AG04450 (cell line): Measurements from ENCODE around the gene CNP. TPM values are rescaled to one million over a fixed set of nuclear protein-coding genes. Genes with fewer than 3 reads are reported as not detected.

Experiments used
- CTCF ChIA-PET: fragments of 300-600, 350-600 bp; formaldehyde crosslinking; extraction: SDS; loops from one replicate; lab custom pipeline; 2022; ENCODE audit warnings: antibody characterized with exemption, inconsistent platforms; lab: Charles Lee
- POLR2A ChIA-PET: fragments of 350-600 bp; formaldehyde crosslinking; extraction: SDS; loops from one replicate; lab custom pipeline; 2021; ENCODE audit warnings: antibody characterized with exemption, inconsistent platforms; lab: Yijun Ruan, JAX
- DNase-seq: peaks from one replicate; pipeline ENCODE4 v3.0.0-alpha.2; 2011; ENCODE audit warnings: low read depth, low spot score
- H3K27ac ChIP-seq: one replicate; pipeline ENCODE4 v1.5.1; 2012; ENCODE audit warnings: low read depth, low read length, control low read depth
- H3K27me3 ChIP-seq: one replicate; pipeline ENCODE4 v1.6.0; 2012; ENCODE audit warnings: low read length; ENCODE audit not compliant: control insufficient read depth, insufficient read depth
- H3K4me3 ChIP-seq: 2 replicates; pipeline ENCODE4 v1.5.1; 2011; ENCODE audit warnings: mild to moderate bottlenecking, low read depth, low read length, control low read depth
- H3K9me3 ChIP-seq: 2 replicates; pipeline ENCODE4 v1.5.1; 2012; ENCODE audit warnings: low read length; ENCODE audit not compliant: control insufficient read depth, insufficient read depth
- polyA plus RNA-seq: library from polyadenylated mRNA; depleted of rRNA; stranded (reverse); fragments of >200 nt; gene quantifications from 2 replicates; pipeline ENCODE4 v1.2.3, GENCODE V29; 2011
- TF ChIP-seq, protein P1 (sequence below): IDR thresholded peaks from 2 replicates; pipeline ENCODE4 v1.5.1; 2011; ENCODE audit warnings: low read depth, low read length, control low read depth, inconsistent platforms

The CNP gene
- polyA plus RNA-seq, 1 experiment: 53.0 TPM

DNA sequence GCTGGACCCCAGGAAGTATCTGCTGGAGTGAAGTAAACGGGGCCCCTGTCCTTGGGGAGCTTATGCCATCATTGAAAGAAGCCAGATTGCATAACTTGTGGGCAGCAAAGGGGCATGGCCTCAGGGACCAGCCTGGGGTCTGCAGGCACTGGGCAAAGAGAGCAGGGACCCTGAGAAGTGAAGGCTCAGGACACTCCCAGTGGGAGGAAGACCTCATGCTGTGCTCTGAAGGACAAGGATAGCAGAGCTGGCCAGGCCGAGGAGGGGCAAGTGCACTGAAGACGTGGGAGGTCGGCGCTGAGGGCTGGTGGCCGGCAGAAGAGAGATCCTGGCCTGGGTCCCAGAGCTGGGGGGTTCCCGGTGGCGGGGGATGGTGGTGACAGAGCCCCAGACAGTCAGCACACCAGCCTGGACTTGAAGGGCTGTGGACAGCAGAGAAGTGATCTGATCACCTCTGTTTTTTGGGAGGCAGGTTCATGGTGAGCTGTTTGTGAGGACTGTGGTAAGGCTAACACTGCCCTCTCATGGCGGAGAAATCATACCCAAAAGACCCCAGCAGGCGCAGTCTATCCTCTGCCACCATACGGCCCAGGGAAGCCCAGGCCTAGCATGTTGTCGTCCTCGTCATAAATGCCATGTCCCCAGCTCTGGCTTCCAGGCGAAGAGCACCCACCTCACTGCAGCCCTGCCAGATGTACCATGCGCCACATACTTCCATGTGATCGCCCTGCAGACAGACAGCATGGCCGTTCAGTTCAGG is 7.1 kb upstream of the CNP start:
- no peak overlapping the region for H3K4me3 ChIP-seq
- ChIA-PET POLR2A (interaction anchor here (0.7 kb wide), 1 partner anchor 20 kb away, joined by 4 read pairs; no protein-coding TSS in a partner anchor), CTCF (interaction anchor here (0.5 to 1.8 kb wide), 9 partner anchors 9 to 222 kb away, joined by 3 to 9 read pairs (median 3); partner anchors contain the start of gene ODAD4)
- peak; percentile 15 for DNase-seq
- peaks cover 2% of the 10 kb centered on the region for H3K27me3 ChIP-seq
- no peaks in the 10 kb centered on the region for H3K9me3 ChIP-seq
- TF ChIP-seq, protein P1, sequence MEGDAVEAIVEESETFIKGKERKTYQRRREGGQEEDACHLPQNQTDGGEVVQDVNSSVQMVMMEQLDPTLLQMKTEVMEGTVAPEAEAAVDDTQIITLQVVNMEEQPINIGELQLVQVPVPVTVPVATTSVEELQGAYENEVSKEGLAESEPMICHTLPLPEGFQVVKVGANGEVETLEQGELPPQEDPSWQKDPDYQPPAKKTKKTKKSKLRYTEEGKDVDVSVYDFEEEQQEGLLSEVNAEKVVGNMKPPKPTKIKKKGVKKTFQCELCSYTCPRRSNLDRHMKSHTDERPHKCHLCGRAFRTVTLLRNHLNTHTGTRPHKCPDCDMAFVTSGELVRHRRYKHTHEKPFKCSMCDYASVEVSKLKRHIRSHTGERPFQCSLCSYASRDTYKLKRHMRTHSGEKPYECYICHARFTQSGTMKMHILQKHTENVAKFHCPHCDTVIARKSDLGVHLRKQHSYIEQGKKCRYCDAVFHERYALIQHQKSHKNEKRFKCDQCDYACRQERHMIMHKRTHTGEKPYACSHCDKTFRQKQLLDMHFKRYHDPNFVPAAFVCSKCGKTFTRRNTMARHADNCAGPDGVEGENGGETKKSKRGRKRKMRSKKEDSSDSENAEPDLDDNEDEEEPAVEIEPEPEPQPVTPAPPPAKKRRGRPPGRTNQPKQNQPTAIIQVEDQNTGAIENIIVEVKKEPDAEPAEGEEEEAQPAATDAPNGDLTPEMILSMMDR: peak; percentile 64
- H3K27ac ChIP-seq: no peak overlapping the region

DNA sequence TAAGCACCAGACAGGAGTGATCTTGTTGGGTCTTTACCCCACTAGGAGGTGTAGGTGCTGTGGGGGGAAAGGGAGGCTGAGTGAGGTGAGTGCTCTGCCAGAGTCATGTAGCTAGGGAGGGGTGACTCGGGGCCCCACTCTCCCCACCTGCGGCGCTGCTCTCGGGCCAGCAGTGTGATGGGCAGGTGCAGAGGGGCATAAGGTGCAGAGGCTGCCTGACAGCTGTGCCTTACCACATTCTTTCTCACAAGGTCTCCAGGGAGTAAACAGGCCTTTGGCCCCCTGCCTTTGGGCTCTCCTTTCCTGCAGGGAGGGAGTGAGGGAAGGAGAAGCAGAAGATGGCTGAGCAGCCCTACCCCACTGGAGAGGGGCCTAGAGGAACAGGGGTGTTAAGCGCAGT is 4.5 kb upstream of the CNP start:
- no peak overlapping the region for H3K4me3 ChIP-seq
- CTCF ChIA-PET: interaction anchor here (0.8 to 3.2 kb wide), 6 partner anchors 9 to 220 kb away, joined by 3 to 19 read pairs (median 4); no protein-coding TSS in a partner anchor

DNA sequence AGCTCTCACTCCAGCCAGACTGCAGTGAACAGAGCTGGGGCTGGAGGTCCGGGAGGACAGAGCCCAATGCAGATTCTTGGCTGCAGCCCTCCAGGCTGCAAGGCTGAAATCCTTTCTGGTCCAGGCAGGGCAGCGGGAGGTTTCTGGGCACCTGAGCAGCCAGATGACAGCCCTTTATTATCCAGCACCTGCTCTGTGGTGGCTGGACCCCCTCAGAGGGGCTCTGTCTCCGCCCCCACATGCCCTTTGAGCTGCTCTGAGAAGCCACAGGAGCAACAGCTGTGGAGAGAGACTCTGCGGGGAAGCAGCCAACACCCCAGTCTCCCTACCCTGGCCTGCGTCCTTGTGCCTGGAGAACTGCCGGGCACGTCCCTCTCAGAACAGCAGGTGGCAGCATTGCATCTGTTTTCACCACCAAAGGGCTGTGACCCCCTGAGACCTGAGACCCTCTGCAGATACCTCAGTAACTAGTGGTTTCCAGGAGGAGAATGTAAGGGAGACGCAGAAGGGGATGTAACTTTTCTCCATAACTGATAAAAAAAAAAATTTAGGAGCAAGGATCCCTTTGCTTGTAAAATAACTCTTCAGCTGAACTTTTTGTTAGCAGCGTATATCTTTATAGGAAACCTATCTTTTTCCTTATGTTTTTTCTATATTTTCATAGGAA is 3.7 kb upstream of the CNP start:
- Histone ChIP-seq H3K4me3 (no peak overlapping the region), H3K27ac (no peak overlapping the region), H3K9me3 (peaks cover 2% of the 10 kb centered on the region; the same call in 1 of the 2 replicates), H3K27me3 (peaks cover 2% of the 10 kb centered on the region)
- ChIA-PET CTCF (interaction anchor here (0.5 to 3.2 kb wide), 22 partner anchors 9 to 600 kb away, joined by 3 to 19 read pairs (median 4); partner anchors contain the start of gene DHX58), POLR2A (interaction anchor here (0.6 kb wide), 1 partner anchor 149 kb away, joined by 3 read pairs; the partner anchor contains the start of gene DHX58)
- TF ChIP-seq, protein P1: peak; percentile 93
- DNase-seq: peak; percentile 21

More for the DNA sequence above, 4.5 kb upstream of the CNP start:
- DNase-seq: no peak
- Histone ChIP-seq H3K9me3 (no peaks in the 10 kb centered on the region), H3K27ac (no peak overlapping the region), H3K27me3 (peaks cover 2% of the 10 kb centered on the region)
- POLR2A ChIA-PET: no interaction called here
- TF ChIP-seq, protein P1: no peak

DNA sequence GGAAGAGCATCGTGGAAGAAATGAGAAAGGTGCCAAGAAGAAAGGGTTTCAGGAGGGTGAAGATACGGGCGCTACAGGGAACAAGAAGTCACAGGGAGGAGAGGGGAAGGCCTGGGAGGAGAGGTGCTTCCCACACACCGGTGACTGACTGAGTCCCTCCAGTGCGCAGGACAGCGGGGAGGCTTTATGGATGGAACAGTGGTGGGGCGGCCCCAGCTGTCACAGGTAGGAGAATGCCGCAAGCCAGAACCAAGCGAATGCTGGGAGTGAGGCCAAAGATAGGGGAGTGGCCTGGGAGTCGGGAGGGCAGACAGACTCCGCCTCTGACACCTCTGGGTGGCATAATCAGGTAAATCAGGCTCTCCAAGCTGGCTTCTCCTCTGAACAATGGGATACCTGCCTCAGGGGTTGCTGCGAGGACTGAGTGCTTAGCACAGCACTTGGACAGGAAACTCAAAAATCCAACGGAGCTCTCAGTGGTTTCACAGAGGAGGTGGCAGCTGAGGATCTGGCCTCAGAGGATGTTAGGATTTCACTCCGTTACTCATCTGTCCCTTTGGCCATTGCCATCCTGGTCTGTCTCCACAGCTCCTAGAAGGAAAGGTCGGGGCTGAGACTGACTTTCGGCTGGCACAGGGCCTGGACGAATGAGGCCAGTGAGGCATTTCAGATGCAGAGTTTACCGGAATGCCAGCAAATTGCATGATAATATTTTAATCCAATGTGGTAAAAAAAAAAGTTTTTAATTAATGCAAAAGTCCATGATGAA is 717 bp upstream of the CNP start:
- ChIA-PET CTCF (interaction anchor here (0.6 to 2.0 kb wide), 4 partner anchors 8 to 150 kb away, joined by 3 to 5 read pairs (median 3); no protein-coding TSS in a partner anchor), POLR2A (interaction anchor here (0.6 to 3.0 kb wide), 15 partner anchors 9 to 400 kb away, joined by 3 to 17 read pairs (median 6); partner anchors contain the start of genes ACLY, DHX58, DNAJC7 and NKIRAS2)
- H3K4me3 ChIP-seq: peak overlapping the region; percentile 84
- H3K9me3 ChIP-seq: peaks cover 7% of the 10 kb centered on the region; the same call in 1 of the 2 replicates
- TF ChIP-seq, protein P1: no peak
- peak overlapping the region; percentile 57 for H3K27ac ChIP-seq
- no peak for DNase-seq
- peaks cover 2% of the 10 kb centered on the region for H3K27me3 ChIP-seq
